Urinary bladder (tissue), 4 donors: ENCODE data around the gene IFIH1. TPM values are rescaled to one million over a fixed set of nuclear protein-coding genes. Genes with fewer than 3 reads are reported as not detected.

Experiments
- DNase-seq: peaks from one replicate; pipeline ENCODE4 v3.0.0-alpha.2; 2015; ENCODE audit errors: extremely low spot score
- H3K27ac ChIP-seq: one replicate; pipeline ENCODE4 v1.5.1; 2013; ENCODE audit warnings: low read depth, mild to moderate bottlenecking, moderate library complexity
- H3K36me3 ChIP-seq: one replicate; pipeline ENCODE4 v1.6.1; 2013; ENCODE audit warnings: mild to moderate bottlenecking, moderate library complexity; ENCODE audit not compliant: insufficient read depth
- H3K4me1 ChIP-seq: one replicate; pipeline ENCODE4 v1.6.1; 2013; ENCODE audit warnings: mild to moderate bottlenecking, moderate library complexity; ENCODE audit not compliant: insufficient read depth
- H3K4me3 ChIP-seq: one replicate; pipeline ENCODE4 v1.5.1; 2013; ENCODE audit warnings: low read depth, low read length
- WGBS: extraction: QIAGEN DNeasy Blood & Tissue Kit; methylation state at CpG from one replicate; pipeline ENCODE4 v1.1.7; 2013; 5-methylcytosine and 5-hydroxymethylcytosine counted together
- polyA plus RNA-seq: library from polyadenylated mRNA; stranded (reverse); fragments of 200-250 nt; gene quantifications from one replicate; pipeline ENCODE4 v1.2.3, GENCODE V29; 2013
- total RNA-seq: library from RNA; depleted of rRNA; stranded (reverse); fragments of >200 nt; gene quantifications from one replicate; pipeline ENCODE4 v1.2.3, GENCODE V29; 2014
- donor health status: healthy with polysubstance abuse.
- donor health status: healthy.

IFIH1 gene
- total and polyA plus RNA-seq, 2 donors: 7.9 to 14.7 TPM

DNA sequence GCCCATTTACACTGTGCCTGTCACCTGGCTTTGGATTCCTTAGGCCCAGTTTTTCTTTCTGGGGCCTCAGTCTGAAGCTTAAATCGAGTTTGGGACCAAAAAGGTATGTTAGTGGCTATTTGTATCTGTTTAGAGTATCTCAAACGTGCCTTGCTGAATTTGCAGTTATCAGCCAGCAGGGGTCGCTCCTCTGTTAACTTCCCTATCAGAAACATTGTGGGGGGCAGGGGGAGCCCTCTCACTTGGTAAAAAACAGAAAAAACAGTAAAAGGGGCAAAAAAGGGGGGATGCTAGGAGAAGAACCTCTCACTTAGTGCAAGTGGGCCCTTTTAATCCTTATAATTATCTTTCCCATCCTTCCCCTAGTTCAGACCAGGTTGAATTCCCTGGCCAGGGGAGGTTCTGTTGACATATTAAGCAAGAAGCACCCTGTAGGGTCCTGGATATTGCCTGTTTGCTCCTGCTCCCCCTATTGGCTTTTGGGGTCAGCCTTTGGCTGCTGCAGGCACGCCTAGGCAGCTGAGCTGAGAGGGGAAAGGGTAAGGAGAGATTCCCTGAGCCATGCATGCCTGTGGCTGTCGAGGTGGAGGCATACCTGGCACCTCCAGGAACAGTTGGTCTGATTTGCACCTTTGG, 8.8 kb upstream of the IFIH1 start:
- Histone ChIP-seq H3K36me3 (no peaks in the 10 kb centered on the region), H3K4me3 (no peak overlapping the region), H3K4me1 (no peaks in the 10 kb centered on the region), H3K27ac (no peak overlapping the region)
- WGBS: 51% methylated on average over 5 of the region's 5 CpGs
- DNase-seq: no peak

DNA sequence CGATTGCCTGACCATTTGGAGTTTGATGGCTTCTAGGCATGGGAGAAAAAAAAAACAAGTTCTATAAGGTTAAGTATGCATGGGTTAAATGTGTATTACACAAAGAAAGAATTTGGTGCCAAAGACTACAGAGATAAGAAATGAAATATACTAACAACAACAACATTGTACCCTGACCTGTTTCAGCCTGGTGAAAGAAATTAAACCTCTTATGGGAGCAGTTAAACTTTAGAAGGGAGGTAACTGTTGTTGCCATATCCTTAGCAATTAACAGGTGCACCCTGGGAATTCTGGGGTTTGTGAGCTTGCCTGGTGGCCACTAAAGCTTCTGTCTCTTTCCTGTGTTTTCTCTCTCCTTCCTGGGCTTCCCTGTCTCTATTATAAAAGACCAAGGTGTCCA, 6.5 kb upstream of the IFIH1 start:
- Histone ChIP-seq H3K36me3 (no peaks in the 10 kb centered on the region), H3K4me1 (no peaks in the 10 kb centered on the region), H3K27ac (no peak overlapping the region), H3K4me3 (no peak overlapping the region)
- WGBS: 88% methylated on average over 1 of the region's 1 CpG
- DNase-seq: no peak

- 65% methylated on average over 1 of the region's 1 CpG for WGBS
- no peak for DNase-seq
- Histone ChIP-seq H3K4me1 (no peaks in the 10 kb centered on the region), H3K27ac (no peak overlapping the region), H3K36me3 (no peaks in the 10 kb centered on the region), H3K4me3 (no peak overlapping the region)
Observed at GRCh38 chr2:162320864-162321517, 2.5 kb upstream of the IFIH1 start.

DNA sequence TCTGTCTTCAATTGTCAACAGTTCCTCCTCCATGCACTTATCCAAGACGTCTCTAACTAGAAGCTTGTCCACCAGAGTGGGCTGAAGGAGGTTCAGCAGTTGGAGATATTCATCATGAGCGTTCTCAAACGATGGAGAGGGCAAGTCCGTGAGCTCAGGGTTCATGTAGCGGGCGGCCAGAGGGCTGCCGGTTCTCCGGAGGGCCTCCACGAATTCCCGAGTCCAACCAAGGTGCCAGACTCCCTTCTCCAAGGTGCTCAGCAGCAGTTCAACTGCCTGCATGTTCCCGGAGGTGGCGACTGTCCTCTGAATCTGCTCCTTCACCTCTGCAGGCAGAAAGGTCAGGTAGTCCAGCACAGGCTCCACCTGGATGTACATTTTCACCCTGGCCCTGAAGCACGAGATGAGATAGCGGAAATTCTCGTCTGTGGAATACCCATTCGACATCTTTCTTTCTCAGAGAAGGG, 590 bp downstream of the IFIH1 start:
- no peak for DNase-seq
- H3K36me3 ChIP-seq: no peaks in the 10 kb centered on the region
- H3K27ac ChIP-seq: peak overlapping the region; percentile 86
- 40% methylated on average over 16 of the region's 16 CpGs for WGBS
- no peaks in the 10 kb centered on the region for H3K4me1 ChIP-seq
- H3K4me3 ChIP-seq: peak overlapping the region; percentile 97

DNA sequence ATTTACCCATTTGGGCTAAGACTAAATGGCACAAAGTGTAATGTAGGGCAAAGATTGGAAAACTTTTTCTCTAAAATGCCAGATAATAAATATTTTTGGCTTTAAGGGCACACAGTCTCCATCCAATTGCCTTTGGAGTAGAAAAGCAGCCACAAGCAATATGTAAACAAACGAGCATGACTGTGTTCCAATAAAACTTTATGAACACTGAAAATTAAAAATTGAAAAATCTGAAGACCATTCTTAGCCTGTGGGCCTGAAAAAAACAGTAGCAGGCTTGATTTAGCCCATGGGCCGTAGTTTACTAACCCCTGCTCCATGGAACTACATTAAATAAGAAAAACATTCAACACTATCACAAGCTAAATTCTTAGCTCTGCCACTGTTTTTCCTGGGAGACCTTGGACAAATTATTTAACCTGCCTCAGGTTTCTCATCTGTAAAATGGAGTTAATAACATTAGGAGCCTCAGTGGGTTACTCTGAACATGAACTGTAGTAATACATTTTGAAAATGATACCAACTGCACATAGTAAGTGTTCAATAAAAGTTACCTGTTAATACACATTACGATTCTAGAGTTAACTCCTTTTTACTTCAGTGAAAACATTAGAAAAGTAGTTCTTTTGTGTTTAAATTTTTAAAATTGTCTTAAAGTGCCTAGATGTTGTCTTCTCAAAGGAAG, 1.3 kb downstream of the IFIH1 start:
- no peak overlapping the region for H3K27ac ChIP-seq
- 86% methylated on average over 3 of the region's 3 CpGs for WGBS
- H3K4me3 ChIP-seq: peak overlapping the region; percentile 97
- DNase-seq: no peak
- H3K36me3 ChIP-seq: no peaks in the 10 kb centered on the region
- no peaks in the 10 kb centered on the region for H3K4me1 ChIP-seq

DNA sequence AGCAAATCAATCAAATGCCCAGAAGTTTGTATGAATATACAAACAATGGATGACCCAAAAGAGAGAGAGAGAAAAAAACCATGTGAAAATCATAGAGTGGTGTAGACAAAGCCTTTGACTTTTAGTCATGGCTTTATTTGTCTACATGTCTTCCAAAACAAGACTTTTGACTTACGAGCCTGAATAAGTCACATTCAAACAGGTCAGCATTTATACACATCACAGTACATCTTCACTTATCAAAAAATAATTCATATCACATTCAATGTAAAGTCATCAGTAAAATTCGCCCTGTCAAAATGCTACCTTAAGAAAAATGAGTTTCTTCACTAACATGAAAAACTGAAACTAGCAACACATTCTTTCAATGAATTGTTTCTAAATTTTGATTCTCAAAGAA, 1.9 kb downstream of the IFIH1 start:
- H3K4me1 ChIP-seq: no peaks in the 10 kb centered on the region
- 92% methylated on average over 2 of the region's 2 CpGs for WGBS
- no peak for DNase-seq
- H3K27ac ChIP-seq: no peak overlapping the region
- no peaks in the 10 kb centered on the region for H3K36me3 ChIP-seq
- H3K4me3 ChIP-seq: no peak overlapping the region

DNA sequence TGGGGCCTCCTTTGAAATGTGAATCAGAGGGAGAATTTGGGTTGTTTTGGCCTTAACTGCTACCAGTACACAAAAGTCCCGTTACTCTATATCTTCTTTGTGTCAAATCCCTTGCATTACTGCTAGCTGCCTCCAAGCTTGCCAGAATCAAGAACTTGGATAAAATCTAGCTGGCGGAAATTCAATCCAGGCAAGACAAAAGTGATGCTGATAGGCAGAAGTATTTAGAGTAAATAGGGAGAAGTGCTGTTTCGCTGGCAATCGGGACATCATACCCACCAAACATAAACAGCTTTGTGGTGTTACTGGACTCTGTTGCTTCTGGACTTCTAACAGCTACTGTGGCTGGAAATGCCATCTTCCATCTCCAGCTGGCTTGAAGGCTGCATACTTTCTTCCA, 2.5 kb downstream of the IFIH1 start:
- H3K4me3 ChIP-seq: no peak overlapping the region
- no peak for DNase-seq
- H3K36me3 ChIP-seq: no peaks in the 10 kb centered on the region
- H3K4me1 ChIP-seq: no peaks in the 10 kb centered on the region
- no peak overlapping the region for H3K27ac ChIP-seq
- WGBS: 84% methylated on average over 4 of the region's 4 CpGs

DNA sequence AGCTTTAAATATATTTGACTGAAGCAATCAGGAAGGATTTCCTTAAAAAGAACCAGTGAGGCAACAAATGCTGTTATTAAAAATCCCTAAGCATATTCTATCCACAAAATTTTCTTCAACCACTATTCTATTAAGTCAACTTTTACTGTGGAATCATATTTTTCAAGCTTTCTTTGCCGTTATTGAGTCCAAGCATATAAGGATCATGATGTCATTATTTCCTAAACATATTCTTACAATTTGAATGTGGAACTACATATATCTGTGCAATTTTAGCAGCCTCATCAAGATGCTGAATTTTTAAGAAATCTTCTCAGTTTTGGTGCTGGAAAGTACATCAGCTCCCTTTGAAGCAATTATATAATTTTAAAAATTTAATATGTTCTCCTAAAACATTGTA, 5.6 kb downstream of the IFIH1 start:
- Histone ChIP-seq H3K4me3 (no peak overlapping the region), H3K36me3 (peaks cover 2% of the 10 kb centered on the region), H3K27ac (no peak overlapping the region), H3K4me1 (no peaks in the 10 kb centered on the region)
- 83% methylated on average over 1 of the region's 1 CpG for WGBS
- no peak for DNase-seq

DNA sequence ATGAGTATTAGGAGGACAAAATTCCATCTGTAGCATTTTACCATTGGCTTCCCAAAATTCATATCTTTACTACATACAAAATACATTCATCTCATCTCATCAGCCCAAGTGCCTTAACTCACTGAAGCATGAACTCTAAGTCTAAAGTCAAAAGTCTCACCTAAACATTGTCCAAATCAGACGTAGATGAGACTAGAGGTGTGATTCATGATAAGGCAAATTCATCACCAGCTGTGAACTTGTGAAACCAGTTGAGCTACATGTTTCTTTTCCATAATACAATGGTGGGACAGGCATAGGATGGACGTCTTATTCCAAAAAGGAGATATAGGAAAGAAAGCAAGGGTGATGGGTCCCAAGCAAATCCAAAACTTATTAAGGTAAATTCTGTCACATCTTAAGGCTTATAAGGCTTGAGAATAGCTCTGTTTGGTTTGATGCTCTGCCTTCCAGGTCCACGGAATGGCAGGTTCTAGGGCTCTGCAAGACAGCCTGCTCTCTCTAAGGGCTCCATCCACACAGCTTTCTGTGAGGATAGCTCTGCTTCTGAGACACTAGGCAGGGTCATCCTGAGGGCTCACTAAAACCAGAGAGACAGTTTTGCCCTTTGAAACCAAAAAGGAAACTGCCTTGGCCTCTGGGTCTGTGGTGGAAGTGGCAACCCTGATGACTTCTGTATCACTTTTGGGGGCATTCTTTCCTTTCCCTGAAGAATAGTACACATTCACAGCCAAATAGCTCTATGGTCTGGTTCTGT, 9.6 kb downstream of the IFIH1 start:
- WGBS: 92% methylated on average over 3 of the region's 3 CpGs
- H3K4me3 ChIP-seq: no peak overlapping the region
- DNase-seq: no peak
- no peak overlapping the region for H3K27ac ChIP-seq
- no peaks in the 10 kb centered on the region for H3K4me1 ChIP-seq
- H3K36me3 ChIP-seq: peaks cover 4% of the 10 kb centered on the region

GRCh38 chr2:162305901-162306300, 12.6 kb downstream of the IFIH1 start:
- H3K36me3 ChIP-seq: peaks cover 4% of the 10 kb centered on the region
- DNase-seq: no peak
- H3K4me3 ChIP-seq: no peak overlapping the region
- H3K4me1 ChIP-seq: no peaks in the 10 kb centered on the region
- WGBS: 42% methylated on average over 3 of the region's 3 CpGs
- H3K27ac ChIP-seq: no peak overlapping the region

GRCh38 chr2:162301877-162302276, 16.6 kb downstream of the IFIH1 start:
- H3K36me3 ChIP-seq: peaks cover 2% of the 10 kb centered on the region
- no peaks in the 10 kb centered on the region for H3K4me1 ChIP-seq
- H3K27ac ChIP-seq: no peak overlapping the region
- 95% methylated on average over 1 of the region's 1 CpG for WGBS
- DNase-seq: no peak
- H3K4me3 ChIP-seq: no peak overlapping the region

GRCh38 chr2:162301151-162301804, 17.2 kb downstream of the IFIH1 start:
- Histone ChIP-seq H3K27ac (no peak overlapping the region), H3K4me1 (no peaks in the 10 kb centered on the region), H3K36me3 (peaks cover 3% of the 10 kb centered on the region), H3K4me3 (no peak overlapping the region)
- WGBS: 11% methylated on average over 6 of the region's 6 CpGs
- DNase-seq: peak; percentile 20

GRCh38 chr2:162300266-162300665, 18.2 kb downstream of the IFIH1 start:
- Histone ChIP-seq H3K27ac (no peak overlapping the region), H3K36me3 (peaks cover 2% of the 10 kb centered on the region), H3K4me3 (no peak overlapping the region), H3K4me1 (no peaks in the 10 kb centered on the region)
- no peak for DNase-seq
